Panc1 (cell line): ENCODE data around the gene RLN2. TPM values are rescaled to one million over a fixed set of nuclear protein-coding genes. Genes with fewer than 3 reads are reported as not detected.

Experiments used
- ATAC-seq: fragments of 200-7000 bp; cut with Tn5 transposase; 2 replicates; pipeline ENCODE4 v1.9.1; 2020; ENCODE audit warnings: mild to moderate bottlenecking, moderate library complexity
- BruUV-seq: library from RNA; stranded (reverse); fragments of 400-500 nt; replicated peaks from 2 replicates; lab custom pipeline; 2021; lab: Mats Ljungman, UMichigan
- CTCF ChIA-PET: fragments of 300-600 bp; sonication (Branson Sonifier 250); formaldehyde crosslinking; loops from one replicate; lab custom pipeline; 2022; ENCODE audit warnings: antibody characterized with exemption; lab: Charles Lee
- POLR2A ChIA-PET: fragments of 300-600 bp; sonication (Branson Sonifier 250); formaldehyde crosslinking; loops from one replicate; lab custom pipeline; 2022; ENCODE audit warnings: antibody characterized with exemption; lab: Charles Lee
- DNase-seq: peaks from one replicate; pipeline ENCODE4 v3.0.0-alpha.2; 2010; ENCODE audit warnings: low read depth, low spot score
- H3K27ac ChIP-seq: 2 replicates; pipeline ENCODE4 v1.5.1; 2011; ENCODE audit warnings: mild to moderate bottlenecking, low read length, inconsistent platforms
- H3K27me3 ChIP-seq: fragments of 200-500 bp; sonication (Bioruptor generic); 2 replicates; pipeline ENCODE4 v1.6.0; 2014; ENCODE audit warnings: low read length, inconsistent platforms; ENCODE audit not compliant: control insufficient read depth, insufficient read depth
- H3K36me3 ChIP-seq: fragments of 200-500 bp; sonication (Bioruptor generic); 2 replicates; pipeline ENCODE4 v1.5.1; 2014; ENCODE audit warnings: inconsistent platforms, mild to moderate bottlenecking, low read length, moderate library complexity; ENCODE audit not compliant: control insufficient read depth, insufficient read depth
- H3K4me1 ChIP-seq: 2 replicates; pipeline ENCODE4 v1.5.1; 2011; ENCODE audit warnings: inconsistent platforms, mild to moderate bottlenecking, low read length, moderate library complexity; ENCODE audit not compliant: control insufficient read depth, insufficient read depth
- H3K4me3 ChIP-seq, 2 experiments: 2 replicates each; pipeline ENCODE4 v1.5.1; 2011 to 2012; ENCODE audit warnings: low read depth in 2 of 2, low read length in 2 of 2, mild to moderate bottlenecking in 2 of 2, inconsistent platforms in 1 of 2, moderate library complexity in 1 of 2
- H3K9me3 ChIP-seq: fragments of 200-500 bp; sonication (Bioruptor generic); 2 replicates; pipeline ENCODE4 v1.5.1; 2014; ENCODE audit warnings: low read depth, mild to moderate bottlenecking, inconsistent platforms, low read length, moderate library complexity; ENCODE audit not compliant: control insufficient read depth, insufficient read depth
- CTCF ChIP-seq: fragments of 450-650 bp; IDR thresholded peaks from 2 replicates; pipeline ENCODE4 v1.5.1; 2017; ENCODE audit warnings: mild to moderate bottlenecking
- POLR2AphosphoS5 ChIP-seq: IDR thresholded peaks from 2 replicates; pipeline ENCODE4 v1.6.1; 2012; ENCODE audit warnings: mild to moderate bottlenecking, low read depth, low read length, moderate library complexity
- REST ChIP-seq, 2 experiments: IDR thresholded peaks; 2 replicates each; pipeline ENCODE4 v1.6.1; 2011 to 2012; ENCODE audit warnings: low read depth in 2 of 2, control low read depth in 1 of 2, low read length in 1 of 2, mild to moderate bottlenecking in 1 of 2, moderate library complexity in 1 of 2; ENCODE audit not compliant: insufficient read depth in 1 of 2
- SIN3A ChIP-seq: IDR thresholded peaks from 2 replicates; pipeline ENCODE4 v1.6.1; 2012; ENCODE audit warnings: low read depth, mild to moderate bottlenecking, low read length, moderate library complexity, borderline replicate concordance; ENCODE audit not compliant: insufficient read depth
- TCF7L2 ChIP-seq: IDR thresholded peaks from 2 replicates; pipeline ENCODE4 v1.6.1; 2011; ENCODE audit warnings: mild to moderate bottlenecking, low read depth, low read length, inconsistent platforms
- in situ Hi-C: cut with HindIII; loops from 2 replicates; pipeline ENCODE4 v1.10.0; 2016; ENCODE audit warnings: low sequenced_read_pairs, low pct_unique_long_range_greater_than_20kb
- intact Hi-C: fragments of 100-400 bp; cut with micrococcal nuclease; formaldehyde crosslinking; loops from one replicate; pipeline ENCODE4 v1.10.0; 2022; ENCODE audit not compliant: unreplicated experiment
- total RNA-seq: library from RNA; stranded (reverse); gene quantifications from one replicate; pipeline ENCODE4 v1.2.1, GENCODE V29; 2021; ENCODE audit not compliant: unreplicated experiment

Gene RLN2
- total RNA-seq, 1 experiment from 2014 or later = not detected

GRCh38 chr9:5278486-5278885 lies 26.0 kb downstream of the RLN2 start:
- CTCF ChIA-PET = interaction anchor here (0.6 kb wide), 1 partner anchor 520 kb away, joined by 6 read pairs; no protein-coding TSS in a partner anchor
- H3K27me3 ChIP-seq = no peaks in the 10 kb centered on the region
- no peak for DNase-seq
- BruUV-seq = no TSS peak
- H3K27ac ChIP-seq = no peak overlapping the region
- intact Hi-C loops = no loop called here
- no peaks in the 10 kb centered on the region for H3K36me3 ChIP-seq
- H3K4me3 ChIP-seq = no peak overlapping the region
- in situ Hi-C loops = no loop called here
- no peak for ATAC-seq
- no peak for TF ChIP-seq REST (IDR thresholded peaks at IDR 0.05; ENCODE audit: insufficient read depth in 1 of 2, low read depth in 2 of 2, low read length in 1 of 2)
- no peak for TF ChIP-seq TCF7L2
- no peak for TF ChIP-seq POLR2AphosphoS5
- no peaks in the 10 kb centered on the region for H3K9me3 ChIP-seq
- no peaks in the 10 kb centered on the region for H3K4me1 ChIP-seq
- POLR2A ChIA-PET = no interaction called here

GRCh38 chr9:5274770-5275169 lies 29.7 kb downstream of the RLN2 start:
- in situ Hi-C loops = no loop called here
- H3K36me3 ChIP-seq = no peaks in the 10 kb centered on the region
- TF ChIP-seq CTCF = no peak
- no peak for TF ChIP-seq POLR2AphosphoS5
- no peak for TF ChIP-seq SIN3A
- no peak for TF ChIP-seq TCF7L2
- no peak for TF ChIP-seq REST (IDR thresholded peaks at IDR 0.05; ENCODE audit: insufficient read depth in 1 of 2, low read depth in 2 of 2, low read length in 1 of 2)
- no peaks in the 10 kb centered on the region for H3K9me3 ChIP-seq
- ChIA-PET POLR2A (no interaction called here), CTCF (no interaction called here)
- no peak overlapping the region for H3K4me3 ChIP-seq
- no peak overlapping the region for H3K27ac ChIP-seq
- intact Hi-C loops = no loop called here
- DNase-seq (no peak), ATAC-seq (no peak)
- no peaks in the 10 kb centered on the region for H3K4me1 ChIP-seq
- no peaks in the 10 kb centered on the region for H3K27me3 ChIP-seq
- BruUV-seq = no TSS peak
